ENCODE data around the gene POU2F2.

- no peak for TF ChIP-seq CTCF (IDR thresholded peaks at IDR 0.05)
- no peak for TF ChIP-seq CREB1 (CRISPR knock-in tag; IDR thresholded peaks at IDR 0.05)
- TF ChIP-seq AFF4 (CRISPR knock-in tag; IDR thresholded peaks at IDR 0.05; ENCODE audit: borderline replicate concordance), result no peak
- TF ChIP-seq CREM (CRISPR knock-in tag; IDR thresholded peaks at IDR 0.05), result no peak
- TF ChIP-seq ZNF396 (CRISPR knock-in tag; IDR thresholded peaks at IDR 0.05; ENCODE audit: borderline replicate concordance), result no peak
- TF ChIP-seq FOXJ3 (CRISPR knock-in tag; IDR thresholded peaks at IDR 0.05; ENCODE audit: borderline replicate concordance), result no peak
- no peak for TF ChIP-seq USF1 (CRISPR knock-in tag; IDR thresholded peaks at IDR 0.05)
- TF ChIP-seq TP53 (CRISPR knock-in tag; IDR thresholded peaks at IDR 0.05), result no peak
- no peak for TF ChIP-seq ZNF416 (CRISPR knock-in tag; IDR thresholded peaks at IDR 0.05)
- TF ChIP-seq FOXP1 (CRISPR knock-in tag; IDR thresholded peaks at IDR 0.05; ENCODE audit: borderline replicate concordance), result no peak
- TF ChIP-seq NR3C1 (CRISPR knock-in tag; conservative IDR thresholded peaks at IDR 0.05; ENCODE audit: low read depth), result no peak
- no peak for TF ChIP-seq CBFB (CRISPR knock-in tag; IDR thresholded peaks at IDR 0.05; ENCODE audit: low read depth)
These were observed at the start of gene POU2F2 for GRCh38 chr19:42132030-42132628.

All from WTC11 (cell line).